HG02852 (cell line): ENCODE measurements around the gene ATP11A.

Experiments
- ATAC-seq: cut with Tn5 transposase; IDR thresholded peaks from one replicate; pipeline ENCODE4 v1.9.1; 2021; ENCODE audit warnings: mild to moderate bottlenecking, moderate library complexity; ENCODE audit not compliant: unreplicated experiment

The ATP11A gene

DNA sequence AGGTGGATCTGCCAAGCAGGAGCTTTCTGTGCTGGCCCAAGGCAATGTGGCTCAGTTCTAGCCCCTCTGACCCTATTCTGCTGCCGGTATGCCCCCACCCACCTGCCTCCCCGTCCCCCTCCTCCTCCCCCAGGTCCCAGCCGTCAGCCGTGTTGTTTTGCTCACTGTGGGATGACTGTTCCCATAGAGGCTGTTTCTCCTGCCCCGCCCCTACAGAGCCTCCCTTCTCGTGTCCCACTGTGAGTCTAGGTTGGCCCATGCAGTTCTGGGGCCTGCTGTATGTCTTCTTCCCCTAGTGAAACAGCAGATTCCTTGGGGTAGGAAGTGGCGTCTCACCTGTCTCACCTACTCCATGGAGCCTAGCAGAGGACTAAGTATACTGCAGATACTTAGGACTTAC, 48.8 kb downstream of the ATP11A start:
- no peak for ATAC-seq

DNA sequence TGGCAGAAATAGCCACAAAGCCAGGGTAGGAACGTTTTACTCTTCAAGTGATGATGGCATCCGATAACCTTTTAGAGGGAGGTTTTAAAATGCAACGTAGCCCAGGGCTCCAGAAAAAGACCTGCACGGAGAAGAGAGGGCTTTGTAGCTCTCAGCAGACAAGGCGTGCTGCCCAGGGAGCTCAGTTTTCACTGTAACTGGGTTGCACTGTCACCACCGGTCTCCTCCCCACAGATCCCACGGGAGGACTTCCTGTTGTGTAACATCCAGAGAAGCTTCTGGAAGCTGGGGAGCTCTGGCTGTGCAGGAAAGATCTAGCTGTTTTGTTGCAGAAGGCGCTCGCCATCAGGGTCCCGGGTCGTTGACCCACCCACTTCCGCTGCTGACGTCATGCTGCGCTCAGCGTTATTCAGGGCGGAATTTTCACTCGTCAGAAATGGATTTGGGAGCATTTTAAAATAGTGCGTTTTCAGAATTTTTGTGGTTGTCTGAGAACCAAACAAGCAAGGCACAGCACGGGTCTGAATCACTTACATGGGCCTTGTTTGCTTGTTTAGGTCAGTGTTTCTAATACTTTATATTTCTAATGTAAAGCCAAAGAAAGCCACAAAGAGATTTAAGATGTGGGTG, 50.8 kb downstream of the ATP11A start:
- no peak for ATAC-seq

DNA sequence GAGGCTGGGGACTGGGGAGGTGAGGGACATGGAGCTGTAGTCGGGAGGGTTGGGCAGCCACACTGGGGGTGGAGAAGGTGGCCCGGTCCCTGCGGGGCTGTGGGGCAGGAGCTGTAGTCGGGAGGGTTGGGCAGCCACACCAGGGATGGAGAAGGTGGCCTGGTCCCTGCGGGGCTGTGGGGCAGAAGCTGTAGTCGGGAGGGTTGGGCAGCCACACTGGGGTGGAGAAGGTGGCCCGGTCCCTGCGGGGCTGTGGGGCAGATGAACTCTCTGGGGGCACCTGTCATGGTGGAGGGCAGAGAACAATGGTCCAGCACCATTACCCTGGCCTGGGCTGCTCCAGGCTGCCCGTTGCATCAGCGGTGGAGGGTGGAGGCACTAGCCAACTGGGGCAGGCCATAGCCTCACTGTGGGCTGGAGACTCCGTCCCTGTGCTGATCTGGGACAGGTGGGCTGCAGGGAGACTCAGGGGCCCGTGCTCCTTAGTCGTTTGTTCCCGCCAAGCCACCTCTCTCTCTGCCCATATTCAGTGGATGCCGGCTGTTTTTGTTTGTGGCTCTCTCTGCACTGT, 51.4 kb downstream of the ATP11A start:
- ATAC-seq = no peak

DNA sequence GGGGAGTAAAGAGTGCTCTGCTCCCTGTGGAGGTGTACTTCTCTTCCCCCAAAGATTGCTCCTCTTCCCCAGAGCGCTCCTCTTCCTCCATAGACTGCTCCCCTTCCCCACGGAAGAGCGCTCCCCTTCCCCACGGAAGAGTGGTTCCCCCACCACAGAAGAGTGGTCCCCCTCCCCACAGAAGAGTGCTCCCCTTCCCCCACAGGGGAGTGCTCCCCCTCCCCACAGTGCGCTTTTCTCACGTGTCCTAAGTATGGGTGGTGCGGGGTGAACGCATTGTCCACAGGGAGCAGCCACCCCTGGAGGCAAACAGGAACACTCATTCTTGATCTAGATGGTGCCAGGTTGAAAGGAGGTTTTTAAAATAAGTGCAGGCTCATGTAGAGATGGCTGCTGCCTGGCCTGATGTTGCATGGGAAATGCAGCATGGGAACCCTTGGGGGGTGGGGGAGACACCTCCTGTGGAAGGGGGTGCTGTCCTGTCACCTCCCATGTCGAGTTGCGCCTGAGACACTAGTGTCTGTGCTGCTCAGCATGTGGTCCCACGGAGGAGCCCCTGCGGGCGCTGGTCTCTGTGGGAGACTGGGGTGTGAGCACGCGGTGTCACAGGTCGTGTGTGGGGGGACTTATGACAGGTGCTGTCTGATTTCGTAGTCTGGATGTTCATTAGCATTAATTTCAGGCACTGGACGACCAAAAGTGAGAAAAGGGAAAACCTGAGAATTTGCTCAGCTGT, 52.2 kb downstream of the ATP11A start:
- no peak for ATAC-seq

DNA sequence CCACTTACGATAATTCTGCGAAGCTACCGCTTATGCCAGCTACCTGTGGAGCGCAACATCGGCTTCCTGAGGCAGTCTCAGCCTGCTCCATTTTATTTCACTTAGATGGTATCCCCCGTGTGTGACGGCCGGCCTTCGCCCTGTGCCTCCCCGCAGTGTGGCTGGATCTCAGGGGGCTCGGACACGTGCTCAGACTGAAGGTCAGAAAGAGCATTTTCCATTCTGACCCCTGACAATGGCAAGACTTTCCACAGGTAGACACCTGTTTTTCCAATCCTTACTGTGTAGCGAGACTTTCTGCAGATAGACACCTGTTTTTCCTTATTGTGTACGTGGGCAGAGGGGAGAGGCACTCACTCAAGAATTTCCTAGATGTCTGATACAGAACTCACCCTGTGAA, 52.7 kb downstream of the ATP11A start:
- no peak for ATAC-seq

DNA sequence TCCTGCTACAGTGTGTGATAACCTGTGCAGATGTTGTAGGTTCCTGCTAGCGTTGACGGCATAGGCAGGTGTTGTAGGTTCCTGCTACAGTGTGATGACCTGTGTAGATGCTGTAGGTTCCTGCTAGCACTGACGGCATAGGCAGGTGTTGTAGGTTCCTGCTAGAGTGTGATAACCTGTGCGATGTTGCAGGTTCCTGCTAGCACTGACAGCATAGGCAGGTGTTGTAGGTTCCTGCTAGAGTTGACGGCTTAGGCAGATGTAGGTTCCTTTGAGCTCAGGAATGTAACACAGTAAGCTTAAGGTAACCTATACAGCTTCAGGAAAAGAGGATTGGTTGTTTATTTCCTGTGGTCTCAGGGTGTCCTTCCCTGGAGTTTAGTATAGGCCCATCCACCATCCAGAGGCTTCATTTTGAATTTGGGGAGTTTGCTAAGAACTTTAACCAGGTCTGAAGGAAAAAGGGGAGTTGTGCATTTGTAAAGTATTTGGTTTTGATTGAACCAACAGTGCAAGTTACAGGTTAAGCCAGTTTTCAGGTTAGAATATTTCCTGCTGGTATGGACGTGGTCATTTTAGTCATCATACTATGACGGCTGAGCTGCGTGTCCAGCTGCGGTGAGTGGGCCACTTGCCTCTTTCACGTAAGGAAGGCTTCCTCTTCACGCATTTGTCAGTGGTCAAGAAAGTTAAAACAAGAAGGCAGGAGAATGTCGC, 53.8 kb downstream of the ATP11A start:
- no peak for ATAC-seq

DNA sequence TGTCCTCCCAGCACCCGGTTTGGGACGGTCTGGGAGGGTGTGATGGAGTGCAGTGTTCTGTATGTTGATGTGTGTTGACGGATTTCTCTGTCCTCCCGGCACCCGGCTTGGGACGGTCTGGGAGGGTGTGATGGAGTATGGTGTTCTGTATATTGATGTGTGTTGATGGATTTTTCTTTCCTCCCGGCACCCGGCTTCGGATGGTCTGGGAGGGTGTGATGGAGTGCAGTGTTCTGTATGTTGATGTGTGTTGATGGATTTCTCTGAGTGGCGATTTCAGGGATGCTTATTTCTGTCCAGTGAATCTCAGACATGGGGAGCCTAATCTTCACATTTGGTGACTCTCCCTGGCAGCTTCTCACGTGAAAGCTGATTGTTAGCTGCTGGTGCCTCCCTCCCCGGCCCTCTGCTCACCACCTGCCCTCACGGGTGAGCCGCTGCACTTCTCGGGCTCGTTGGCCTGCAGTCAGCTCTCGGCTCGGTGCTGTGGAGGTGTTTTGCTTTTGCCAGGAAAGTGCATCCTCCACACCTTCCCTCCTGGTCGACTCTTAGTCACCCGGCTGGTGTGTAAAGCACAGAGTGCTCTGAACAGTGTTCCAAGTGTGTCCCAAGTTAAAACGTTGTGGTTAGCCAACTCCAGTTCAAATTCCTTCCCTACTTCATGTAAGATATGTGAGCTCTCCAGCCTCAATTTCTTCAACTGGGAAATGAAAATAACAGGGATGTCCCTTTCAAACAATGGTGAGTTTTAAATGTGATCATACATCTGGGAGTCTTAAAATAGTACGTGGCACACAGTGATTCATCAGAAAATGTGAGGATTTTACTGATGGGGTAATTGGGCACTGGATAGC, 54.6 kb downstream of the ATP11A start:
- ATAC-seq = no peak

DNA sequence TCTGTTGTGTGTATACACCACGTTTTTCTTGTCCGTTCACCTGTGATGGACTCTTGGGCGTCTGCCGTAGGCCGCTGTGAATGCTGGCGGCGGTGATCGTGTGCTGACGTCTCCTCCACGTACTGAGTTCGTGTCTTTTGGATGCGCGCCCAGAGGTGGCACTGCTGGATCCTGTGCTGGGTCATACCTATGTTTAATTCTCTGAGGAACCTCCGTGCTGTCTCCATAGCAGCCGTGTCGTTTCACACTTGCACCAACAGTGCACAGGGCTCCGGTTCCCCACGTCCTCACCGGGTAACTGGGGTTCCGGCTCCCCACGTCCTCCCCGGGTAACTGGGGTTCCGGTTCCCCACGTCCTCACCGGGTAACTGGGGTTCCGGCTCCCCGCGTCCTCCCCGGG, 56.2 kb downstream of the ATP11A start:
- no peak for ATAC-seq

DNA sequence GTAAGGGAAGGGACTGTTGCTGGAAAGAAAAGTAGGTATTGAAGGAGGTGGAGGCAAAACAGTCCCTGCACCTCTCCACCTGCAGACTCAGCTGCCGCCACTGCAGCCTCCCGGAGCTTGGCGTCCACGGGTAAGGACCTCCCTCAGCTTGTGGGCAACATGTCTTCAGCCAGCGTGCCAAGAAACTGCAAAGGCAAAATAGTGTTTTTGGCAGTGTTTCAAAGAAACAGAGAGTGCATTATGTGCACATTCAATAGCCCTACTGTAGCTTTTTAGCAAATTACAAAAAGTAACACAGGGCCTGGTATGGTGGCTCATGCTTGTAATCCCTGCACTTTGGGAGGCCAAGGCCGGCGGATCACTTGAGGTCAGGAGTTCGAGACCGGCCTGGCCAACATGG, 57.4 kb downstream of the ATP11A start:
- ATAC-seq = no peak

DNA sequence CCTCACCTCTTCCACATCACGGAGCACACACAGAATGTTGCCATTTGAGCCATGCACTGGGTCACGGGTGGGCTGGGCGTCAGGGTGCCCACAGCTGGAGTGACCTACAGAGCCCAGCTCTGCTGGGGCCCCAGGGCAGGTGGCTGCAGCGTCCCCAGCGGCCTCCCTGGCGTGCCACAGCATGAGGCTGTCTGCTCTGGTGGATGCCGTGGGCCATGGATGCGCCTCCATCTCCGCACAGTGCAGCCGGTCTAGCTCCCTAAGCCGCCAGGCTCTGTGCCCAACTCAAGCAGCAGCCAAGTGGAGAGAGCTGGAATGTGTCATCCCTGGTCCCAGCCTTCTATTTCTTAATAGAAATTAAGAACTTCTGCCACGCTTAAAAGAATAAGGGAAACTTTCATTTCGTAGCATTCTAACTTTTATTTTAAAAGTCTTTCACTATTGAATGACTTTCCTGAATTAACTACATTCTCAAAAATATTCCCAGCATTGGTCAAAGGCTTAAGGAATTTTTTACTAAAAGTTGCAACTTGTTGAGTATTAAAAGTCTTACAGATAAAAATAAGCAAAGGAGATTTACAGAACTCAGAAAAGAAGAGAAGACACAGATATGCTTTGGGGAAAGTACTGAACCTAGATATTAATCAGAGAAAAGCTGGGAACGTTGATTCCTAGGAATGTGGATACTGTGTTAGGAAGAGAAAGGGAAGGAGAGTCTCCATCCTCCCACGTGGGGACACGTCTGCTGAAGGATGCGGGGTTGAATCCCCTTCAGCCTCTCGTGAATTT, 59.3 kb downstream of the ATP11A start:
- no peak for ATAC-seq

DNA sequence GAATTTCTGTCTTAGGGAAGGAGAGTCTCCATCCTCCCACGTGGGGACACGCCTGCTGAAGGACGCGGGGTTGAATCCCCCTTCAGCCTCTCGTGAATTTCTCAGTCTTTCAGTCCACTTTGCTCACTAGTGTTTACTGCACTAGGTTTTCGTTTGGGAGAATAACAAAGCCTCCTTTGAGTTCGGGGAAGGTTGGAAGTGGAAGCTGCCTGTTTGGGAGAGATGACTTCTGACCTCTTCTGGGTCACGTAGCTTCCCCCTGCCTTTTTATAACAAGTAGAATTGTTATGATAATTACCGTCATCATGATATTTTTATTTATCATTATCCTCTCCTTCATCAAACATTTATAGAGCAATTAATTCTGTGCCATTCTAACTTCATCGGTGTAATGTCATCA, 60.7 kb downstream of the ATP11A start:
- no peak for ATAC-seq

DNA sequence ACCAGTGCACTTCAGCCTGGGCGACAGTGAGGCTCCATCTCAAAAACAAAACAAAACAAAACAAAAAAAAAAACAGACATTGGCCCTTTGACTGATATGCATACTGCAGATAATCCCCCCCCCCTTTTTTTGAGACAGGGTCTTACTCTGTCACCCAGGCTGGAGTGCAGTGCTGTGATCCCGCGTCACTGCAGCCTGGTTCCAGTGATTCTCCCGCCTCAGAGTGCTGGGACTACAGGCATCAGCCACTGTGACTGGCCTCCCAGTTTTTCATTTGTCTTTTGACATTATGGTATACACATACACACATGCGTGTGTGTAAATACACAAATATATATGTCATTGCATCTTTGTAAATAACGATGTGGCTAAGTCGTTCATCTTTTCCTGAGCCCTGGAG, 61.8 kb downstream of the ATP11A start:
- ATAC-seq = no peak

DNA sequence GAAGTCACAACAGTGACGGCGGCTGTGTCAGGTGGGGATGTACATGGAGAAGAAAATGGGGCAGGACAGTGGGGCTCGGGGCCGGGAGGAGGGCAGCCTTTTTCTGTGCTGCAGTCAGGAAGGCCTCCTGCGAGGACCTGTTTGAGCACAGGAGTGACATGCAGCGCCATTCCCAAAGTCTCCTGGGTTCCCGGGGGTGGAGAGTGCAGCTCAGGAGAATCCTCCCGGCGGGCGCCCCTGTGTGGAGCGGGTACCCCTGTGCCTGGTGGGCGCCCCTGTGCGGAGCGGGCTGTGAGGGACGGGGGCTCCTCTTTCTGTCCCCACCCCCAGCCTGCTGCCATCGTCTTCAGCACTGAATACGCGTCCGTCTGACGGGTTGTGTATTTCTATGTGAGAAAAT, 62.4 kb downstream of the ATP11A start:
- ATAC-seq = no peak

DNA sequence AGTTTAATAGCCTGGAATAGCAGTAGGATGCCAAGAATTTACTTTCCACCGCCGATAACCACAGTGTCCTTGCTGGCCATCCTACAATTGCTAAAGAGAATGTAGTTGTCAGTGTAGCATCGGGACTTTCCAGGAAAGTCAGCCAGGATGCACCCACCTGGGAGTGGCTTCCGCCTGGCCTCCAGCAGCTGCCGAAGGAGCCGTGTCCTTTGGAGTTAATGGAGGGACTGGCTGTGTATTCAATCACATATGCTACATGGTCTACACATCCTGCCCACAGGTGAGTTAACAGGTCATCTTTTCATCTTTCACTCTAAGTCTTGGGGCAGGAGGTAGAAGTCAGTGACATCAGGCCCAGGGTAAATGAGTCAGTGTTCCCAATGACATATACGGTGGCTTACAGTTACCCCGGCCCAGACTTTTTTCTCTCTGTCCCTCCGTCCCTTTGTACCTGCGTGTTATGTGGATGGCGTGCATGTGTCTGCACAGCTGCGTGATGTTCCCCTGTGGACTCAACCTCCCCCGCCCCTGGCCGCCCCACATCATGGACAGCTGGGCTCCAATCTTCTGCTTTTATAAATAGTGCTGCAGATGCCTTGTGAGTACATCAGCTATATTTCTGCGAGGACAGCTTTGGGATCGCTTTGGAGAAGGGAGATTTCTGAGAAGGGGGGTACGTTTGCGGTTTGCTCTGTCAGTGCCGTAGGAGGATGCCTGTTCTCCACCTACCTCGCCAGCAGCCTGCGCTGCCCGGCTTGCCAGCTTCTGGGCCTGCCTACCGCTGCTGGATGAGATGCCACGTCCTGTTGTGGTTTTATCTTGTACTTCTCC, 63.1 kb downstream of the ATP11A start:
- no peak for ATAC-seq

DNA sequence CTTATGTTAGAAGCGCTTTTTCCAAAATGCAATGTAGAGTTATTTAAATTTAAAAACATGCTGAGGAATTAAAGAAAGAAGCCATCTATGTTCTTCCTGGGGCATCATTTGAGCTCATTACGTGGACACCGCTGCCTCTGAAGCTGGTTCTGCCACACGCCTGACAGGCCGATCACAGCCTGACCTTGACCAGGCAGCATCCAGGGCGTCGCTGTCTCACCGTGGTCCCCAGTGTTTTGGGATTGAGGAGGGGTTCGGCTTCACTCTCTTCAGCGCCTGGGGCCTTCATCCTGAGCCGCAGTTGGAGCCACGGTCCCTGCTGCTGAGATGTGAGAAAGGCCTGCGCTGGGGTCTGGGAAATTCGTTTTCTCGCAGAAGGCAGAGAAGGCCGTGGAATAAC, 64.0 kb downstream of the ATP11A start:
- ATAC-seq = no peak

DNA sequence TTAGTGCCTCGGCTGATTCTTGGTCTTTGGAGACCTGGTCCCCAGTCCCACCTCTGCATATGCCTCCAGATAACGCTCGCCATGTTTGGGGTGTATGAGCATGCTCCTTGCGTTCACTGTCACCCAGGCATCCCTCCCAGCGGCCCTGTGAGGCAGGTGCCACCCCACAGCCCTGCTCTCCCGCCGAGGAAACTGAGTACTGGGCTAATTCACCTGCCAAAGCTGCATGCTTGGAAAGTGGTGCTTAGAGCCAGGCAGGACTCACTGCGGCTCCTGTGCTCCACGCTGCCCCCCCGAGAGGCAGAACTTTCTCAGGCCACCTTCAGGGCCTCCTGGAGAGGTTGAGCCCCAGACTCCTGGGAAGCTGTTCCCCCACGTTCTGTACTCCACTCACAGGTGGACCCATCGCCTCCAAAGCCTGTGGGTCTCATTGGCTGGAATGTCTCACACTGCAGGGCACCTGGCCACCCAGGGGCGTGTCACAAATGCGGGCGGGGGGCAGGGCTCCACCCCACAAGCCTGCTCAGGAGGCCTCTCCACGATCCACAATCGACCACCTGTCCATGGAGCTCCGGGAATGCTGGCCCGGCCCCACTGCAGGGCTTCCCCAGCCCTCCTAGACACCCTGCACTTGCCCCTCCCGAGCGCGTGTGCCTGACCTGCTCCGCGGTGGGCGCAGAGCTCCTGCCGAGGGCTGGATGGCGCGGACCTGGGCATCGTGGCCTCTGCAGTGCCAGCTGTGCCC, 64.6 kb downstream of the ATP11A start:
- no peak for ATAC-seq

DNA sequence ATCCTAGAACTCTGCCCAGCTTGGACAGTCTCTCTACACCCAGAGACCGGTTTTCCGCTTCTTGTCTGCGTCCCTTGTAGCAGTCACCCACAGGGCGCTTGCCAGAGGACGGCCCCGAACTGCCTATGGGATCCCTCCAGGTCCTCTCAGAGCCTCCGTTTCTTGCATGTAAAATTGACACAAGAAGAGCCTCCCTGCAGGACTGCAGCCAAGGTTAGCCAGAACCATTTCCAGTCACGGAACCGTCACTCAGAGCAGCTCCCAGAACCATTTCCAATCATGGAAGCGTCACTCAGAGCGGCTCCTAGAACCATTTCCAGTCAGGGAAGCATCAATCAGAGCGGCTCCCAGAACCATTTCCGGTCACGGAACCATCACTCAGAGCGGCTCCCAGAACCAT, 65.5 kb downstream of the ATP11A start:
- no peak for ATAC-seq

DNA sequence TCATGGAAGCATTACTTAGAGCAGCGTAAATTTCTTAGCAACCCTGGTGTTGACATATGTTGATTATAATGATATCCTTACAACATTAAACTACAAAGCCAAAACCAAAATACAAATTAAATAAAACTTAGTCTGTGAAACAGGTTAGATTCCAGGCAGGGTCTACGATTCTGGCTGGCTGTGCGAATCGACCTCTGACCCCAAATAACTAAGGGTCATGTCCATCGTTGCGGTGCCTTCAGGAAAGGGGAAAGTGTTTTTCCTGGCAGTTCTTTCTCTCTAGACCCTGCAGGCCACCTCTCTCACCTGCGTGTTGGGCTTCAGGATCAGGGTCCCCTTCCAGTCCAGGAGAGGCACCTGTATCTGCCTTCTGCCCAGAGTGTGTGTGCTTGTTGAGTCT, 66.2 kb downstream of the ATP11A start:
- no peak for ATAC-seq

DNA sequence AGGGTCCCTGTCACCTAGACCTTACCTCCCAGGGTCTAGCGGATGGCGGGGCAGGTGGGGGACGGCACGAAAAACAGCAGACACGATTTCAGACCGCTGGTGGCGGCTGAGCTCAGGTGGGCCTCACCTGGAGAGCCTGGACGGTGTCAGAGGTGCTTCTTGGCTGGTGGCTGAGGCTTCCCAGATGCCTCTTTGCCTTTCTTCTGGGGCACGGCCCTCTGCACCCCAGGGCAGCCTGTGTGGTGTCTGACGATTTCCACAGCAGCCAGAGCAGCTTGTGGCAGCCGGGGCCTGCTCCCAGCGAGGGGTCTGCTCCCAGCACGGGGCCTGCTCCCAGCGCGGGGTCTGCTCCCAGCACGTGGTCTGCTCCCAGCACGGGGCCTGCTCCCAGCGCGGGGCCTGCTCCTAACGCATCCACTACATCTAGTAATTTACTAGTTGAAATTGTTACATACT, 66.7 kb downstream of the ATP11A start:
- no peak for ATAC-seq
